ENCODE data around the gene CMA1.

- TF ChIP-seq TAF1 (IDR thresholded peaks at IDR 0.05; ENCODE audit: borderline replicate concordance, insufficient read depth, low read length) (no peak), POLR2AphosphoS5 (IDR thresholded peaks at IDR 0.05; ENCODE audit: low read depth, low read length) (no peak)
Measured at GRCh38 chr14:24463884-24464785, 43.9 kb downstream of the CMA1 start.

All from PFSK-1 (cell line).